PFSK-1 (cell line): ENCODE measurements around the gene NANS.

Source experiments
- FOXP2 ChIP-seq: optimal IDR thresholded peaks from 2 replicates; pipeline ENCODE3; 2011; ENCODE audit warnings: borderline replicate concordance, control low read depth, inconsistent platforms; ENCODE audit not compliant: insufficient read depth; ENCODE audit errors: extremely low read length, extremely low read depth
- POLR2AphosphoS5 ChIP-seq: IDR thresholded peaks from 2 replicates; pipeline ENCODE4 v1.6.1; 2012; ENCODE audit warnings: low read depth, mild to moderate bottlenecking, control low read depth, low read length, moderate library complexity
- SIN3A ChIP-seq: IDR thresholded peaks from 2 replicates; pipeline ENCODE4 v1.6.1; 2012; ENCODE audit warnings: mild to moderate bottlenecking, low read length, moderate library complexity, borderline replicate concordance; ENCODE audit not compliant: insufficient read depth
- TAF1 ChIP-seq: IDR thresholded peaks from 2 replicates; pipeline ENCODE4 v1.6.1; 2012; ENCODE audit warnings: low read length, control low read depth, borderline replicate concordance; ENCODE audit not compliant: insufficient read depth
- TF ChIP-seq, protein P1 (sequence below), 2 experiments: IDR thresholded peaks; 2 replicates each; pipeline versions ENCODE4 v1.6.1 to v1.8.0; 2011 to 2012; ENCODE audit warnings: low read depth in 2 of 2, low read length in 2 of 2, control low read depth in 1 of 2, inconsistent platforms in 1 of 2, mild to moderate bottlenecking in 1 of 2, moderate library complexity in 1 of 2; ENCODE audit not compliant: insufficient read depth in 1 of 2

Gene NANS

DNA sequence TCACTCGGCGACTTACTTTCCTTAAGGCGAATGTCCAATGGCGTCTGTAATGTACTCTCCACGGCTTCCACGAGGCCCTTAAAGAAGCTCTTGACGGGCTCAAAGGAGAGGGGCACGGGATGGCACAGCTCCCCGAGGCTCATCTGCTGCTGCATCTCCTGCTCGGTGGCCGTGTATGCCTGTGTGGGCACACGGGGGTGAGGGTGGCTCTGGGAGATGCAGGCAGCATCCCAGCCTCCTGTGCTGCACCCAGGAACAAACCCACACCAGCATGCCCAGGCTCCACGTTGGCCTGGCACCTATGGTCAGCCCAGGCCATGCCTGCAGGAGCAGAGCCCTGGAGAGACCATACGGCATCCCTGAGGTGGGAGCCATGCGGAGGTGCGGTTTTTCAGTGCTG, 38.3 kb downstream of the NANS start:
- no peak for TF ChIP-seq POLR2AphosphoS5
- no peak for TF ChIP-seq FOXP2
- TF ChIP-seq SIN3A = no peak
- TF ChIP-seq TAF1 = no peak
- TF ChIP-seq, protein P1, sequence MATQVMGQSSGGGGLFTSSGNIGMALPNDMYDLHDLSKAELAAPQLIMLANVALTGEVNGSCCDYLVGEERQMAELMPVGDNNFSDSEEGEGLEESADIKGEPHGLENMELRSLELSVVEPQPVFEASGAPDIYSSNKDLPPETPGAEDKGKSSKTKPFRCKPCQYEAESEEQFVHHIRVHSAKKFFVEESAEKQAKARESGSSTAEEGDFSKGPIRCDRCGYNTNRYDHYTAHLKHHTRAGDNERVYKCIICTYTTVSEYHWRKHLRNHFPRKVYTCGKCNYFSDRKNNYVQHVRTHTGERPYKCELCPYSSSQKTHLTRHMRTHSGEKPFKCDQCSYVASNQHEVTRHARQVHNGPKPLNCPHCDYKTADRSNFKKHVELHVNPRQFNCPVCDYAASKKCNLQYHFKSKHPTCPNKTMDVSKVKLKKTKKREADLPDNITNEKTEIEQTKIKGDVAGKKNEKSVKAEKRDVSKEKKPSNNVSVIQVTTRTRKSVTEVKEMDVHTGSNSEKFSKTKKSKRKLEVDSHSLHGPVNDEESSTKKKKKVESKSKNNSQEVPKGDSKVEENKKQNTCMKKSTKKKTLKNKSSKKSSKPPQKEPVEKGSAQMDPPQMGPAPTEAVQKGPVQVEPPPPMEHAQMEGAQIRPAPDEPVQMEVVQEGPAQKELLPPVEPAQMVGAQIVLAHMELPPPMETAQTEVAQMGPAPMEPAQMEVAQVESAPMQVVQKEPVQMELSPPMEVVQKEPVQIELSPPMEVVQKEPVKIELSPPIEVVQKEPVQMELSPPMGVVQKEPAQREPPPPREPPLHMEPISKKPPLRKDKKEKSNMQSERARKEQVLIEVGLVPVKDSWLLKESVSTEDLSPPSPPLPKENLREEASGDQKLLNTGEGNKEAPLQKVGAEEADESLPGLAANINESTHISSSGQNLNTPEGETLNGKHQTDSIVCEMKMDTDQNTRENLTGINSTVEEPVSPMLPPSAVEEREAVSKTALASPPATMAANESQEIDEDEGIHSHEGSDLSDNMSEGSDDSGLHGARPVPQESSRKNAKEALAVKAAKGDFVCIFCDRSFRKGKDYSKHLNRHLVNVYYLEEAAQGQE (IDR thresholded peaks at IDR 0.05; ENCODE audit: insufficient read depth in 1 of 2, low read depth in 2 of 2, low read length in 2 of 2) = no peak

DNA sequence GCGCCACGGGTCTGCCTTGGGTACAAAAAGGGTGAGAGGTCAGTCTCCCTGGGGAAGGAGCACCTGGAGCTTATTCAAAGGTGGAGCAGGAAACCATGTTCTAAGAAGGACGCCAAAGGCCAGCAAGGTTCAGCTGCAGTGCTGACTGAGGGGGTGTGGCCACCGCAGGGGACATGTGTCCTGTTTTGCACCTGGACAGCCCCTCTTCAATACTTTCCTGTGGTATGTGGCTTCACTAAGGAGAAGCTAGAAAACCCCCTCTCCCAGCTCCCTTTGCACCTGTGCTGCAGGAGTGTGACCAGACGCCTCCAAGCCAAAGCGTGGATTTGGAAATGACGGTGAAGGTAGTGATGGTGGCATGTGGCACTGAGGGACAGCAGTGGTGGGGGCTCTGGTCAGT, 38.9 kb downstream of the NANS start:
- TF ChIP-seq TAF1 (no peak), SIN3A (no peak), POLR2AphosphoS5 (no peak), FOXP2 (no peak)
- TF ChIP-seq, protein P1 (IDR thresholded peaks at IDR 0.05; ENCODE audit: insufficient read depth in 1 of 2, low read depth in 2 of 2, low read length in 2 of 2) = no peak

DNA sequence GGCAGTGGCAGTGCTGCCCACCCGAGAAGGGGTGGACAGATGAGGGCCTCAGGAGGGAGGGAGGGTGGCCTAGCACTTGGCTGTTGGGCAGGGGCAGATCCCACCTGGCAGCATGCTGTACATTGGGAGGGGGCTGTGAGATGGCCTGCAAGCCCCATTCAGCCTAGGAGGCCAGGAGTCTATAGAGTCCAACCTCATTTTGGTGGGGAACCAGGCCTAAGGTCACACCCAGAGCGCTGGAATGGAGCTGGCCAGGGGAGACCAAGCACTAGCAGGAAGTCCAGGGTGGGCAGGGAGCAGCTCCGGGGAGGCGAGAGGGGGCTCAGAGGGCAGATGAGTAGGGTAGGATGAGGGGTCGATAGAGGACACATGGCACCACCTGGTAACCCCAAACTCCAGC, 39.6 kb downstream of the NANS start:
- no peak for TF ChIP-seq TAF1

DNA sequence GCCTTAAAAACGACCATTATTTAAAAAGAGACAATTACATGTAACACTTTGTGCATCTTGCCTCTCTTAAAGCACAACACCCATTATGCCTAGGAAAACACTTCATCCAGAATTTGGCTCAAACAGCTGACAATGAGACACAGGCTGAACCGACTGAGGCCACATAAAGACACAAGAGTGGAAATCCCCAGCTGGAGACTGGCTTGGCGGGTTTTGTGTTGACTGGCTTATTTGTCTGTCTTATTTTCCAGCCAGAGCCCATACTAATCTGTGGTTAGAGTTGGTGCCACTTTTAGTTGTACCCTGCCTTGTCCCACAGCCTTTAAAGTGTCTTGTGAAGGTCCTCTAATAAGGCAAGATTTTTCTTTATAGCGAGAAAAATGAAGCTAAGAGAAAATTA, 41.3 kb downstream of the NANS start:
- no peak for TF ChIP-seq POLR2AphosphoS5
- no peak for TF ChIP-seq FOXP2
- no peak for TF ChIP-seq SIN3A
- no peak for TF ChIP-seq TAF1
- TF ChIP-seq, protein P1 (IDR thresholded peaks at IDR 0.05; ENCODE audit: insufficient read depth in 1 of 2, low read depth in 2 of 2, low read length in 2 of 2) = no peak

DNA sequence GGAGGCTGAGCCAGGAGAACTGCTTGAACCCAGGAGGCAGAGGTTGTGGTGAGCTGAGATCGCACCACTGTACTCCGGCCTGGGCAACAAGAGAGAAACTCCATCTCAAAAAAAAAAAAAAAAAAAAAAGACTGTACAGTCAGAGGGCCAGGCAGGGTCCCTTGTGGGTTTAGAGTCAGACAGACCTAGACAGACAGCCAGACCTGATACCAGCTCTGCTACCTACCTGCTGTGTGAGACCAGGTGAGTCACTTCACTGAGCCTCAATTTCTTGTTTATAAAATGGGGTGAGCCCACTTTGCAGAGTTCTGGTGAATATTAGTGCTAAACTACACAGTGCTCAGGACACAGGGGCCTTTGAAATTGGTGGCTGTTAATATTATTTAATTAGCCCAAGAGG, 42.8 kb downstream of the NANS start:
- TF ChIP-seq SIN3A = no peak
- no peak for TF ChIP-seq POLR2AphosphoS5
- TF ChIP-seq, protein P1 (IDR thresholded peaks at IDR 0.05; ENCODE audit: insufficient read depth in 1 of 2, low read depth in 2 of 2, low read length in 2 of 2) = no peak
- TF ChIP-seq TAF1 = no peak
- TF ChIP-seq FOXP2 = no peak
